H9 (cell line): ENCODE results near the gene NRIP3. TPM values are rescaled to one million over a fixed set of nuclear protein-coding genes. Genes with fewer than 3 reads are reported as not detected.

Experiments used
- DNase-seq: peaks from one replicate; pipeline ENCODE4 v3.0.0-alpha.2; 2017
- H2AFZ ChIP-seq: one replicate; pipeline ENCODE4 v1.6.1; 2013; ENCODE audit warnings: mild to moderate bottlenecking, low read length, control low read depth, moderate library complexity
- H2AK5ac ChIP-seq: 2 replicates; pipeline ENCODE4 v1.6.1; 2013; ENCODE audit warnings: low read length, control low read depth, mixed read lengths; ENCODE audit not compliant: insufficient read length
- H2BK120ac ChIP-seq: one replicate; pipeline ENCODE4 v1.6.1; 2013; ENCODE audit warnings: low read depth, mild to moderate bottlenecking, low read length, control low read depth, inconsistent platforms; ENCODE audit not compliant: poor library complexity, severe bottlenecking
- H2BK12ac ChIP-seq: 2 replicates; pipeline ENCODE4 v1.6.1; 2013; ENCODE audit warnings: low read length, control low read depth, mixed read lengths, low read depth; ENCODE audit not compliant: insufficient read length
- H2BK15ac ChIP-seq: 2 replicates; pipeline ENCODE4 v1.6.1; 2013; ENCODE audit warnings: low read depth, low read length, control low read depth
- H2BK20ac ChIP-seq: one replicate; pipeline ENCODE4 v1.6.1; 2013; ENCODE audit warnings: low read depth, mild to moderate bottlenecking, low read length, control low read depth, inconsistent platforms; ENCODE audit not compliant: poor library complexity, severe bottlenecking
- H2BK5ac ChIP-seq: 2 replicates; pipeline ENCODE4 v1.6.1; 2013; ENCODE audit warnings: low read length, control low read depth, mixed read lengths; ENCODE audit not compliant: insufficient read length
- H3K14ac ChIP-seq: 2 replicates; pipeline ENCODE4 v1.6.1; 2013; ENCODE audit warnings: low read length, control low read depth; ENCODE audit not compliant: insufficient read depth
- H3K18ac ChIP-seq: 2 replicates; pipeline ENCODE4 v1.6.1; 2013; ENCODE audit warnings: low read depth, mild to moderate bottlenecking, mixed read lengths, low read length, control low read depth; ENCODE audit not compliant: insufficient read length
- H3K23ac ChIP-seq: 2 replicates; pipeline ENCODE4 v1.6.1; 2013; ENCODE audit warnings: low read length, control low read depth, mixed read lengths, low read depth; ENCODE audit not compliant: insufficient read length
- H3K23me2 ChIP-seq: 2 replicates; pipeline ENCODE4 v1.6.1; 2013; ENCODE audit warnings: low read depth, mild to moderate bottlenecking, mixed read lengths, low read length, control low read depth; ENCODE audit not compliant: insufficient read length, poor library complexity, severe bottlenecking
- H3K27ac ChIP-seq: 2 replicates; pipeline ENCODE4 v1.5.1; 2013; ENCODE audit warnings: low read length, control low read depth, mixed read lengths, low read depth; ENCODE audit not compliant: insufficient read length
- H3K27me3 ChIP-seq: 2 replicates; pipeline ENCODE4 v1.6.1; 2013; ENCODE audit warnings: low read length, control low read depth, inconsistent platforms; ENCODE audit not compliant: insufficient read depth
- H3K4ac ChIP-seq: 2 replicates; pipeline ENCODE4 v1.6.1; 2013; ENCODE audit warnings: low read depth, mild to moderate bottlenecking, control low read depth, inconsistent platforms, low read length, moderate library complexity
- H3K4me1 ChIP-seq: 2 replicates; pipeline ENCODE4 v1.6.1; 2013; ENCODE audit warnings: low read length, control low read depth, inconsistent platforms; ENCODE audit not compliant: insufficient read depth
- H3K4me2 ChIP-seq: 2 replicates; pipeline ENCODE4 v1.6.1; 2013; ENCODE audit warnings: low read length, control low read depth, mixed read lengths; ENCODE audit not compliant: insufficient read length, insufficient read depth
- H3K56ac ChIP-seq: 2 replicates; pipeline ENCODE4 v1.6.1; 2013; ENCODE audit warnings: low read depth, mild to moderate bottlenecking, mixed read lengths, low read length, control low read depth; ENCODE audit not compliant: insufficient read length
- H3K79me1 ChIP-seq: 2 replicates; pipeline ENCODE4 v1.6.1; 2013; ENCODE audit warnings: low read depth, mild to moderate bottlenecking, moderate library complexity, low read length, control low read depth, inconsistent platforms; ENCODE audit not compliant: insufficient read depth, poor library complexity, severe bottlenecking
- H3K79me2 ChIP-seq: 2 replicates; pipeline ENCODE4 v1.6.1; 2013; ENCODE audit warnings: low read length, control low read depth, inconsistent platforms; ENCODE audit not compliant: insufficient read depth
- H3K9ac ChIP-seq: 2 replicates; pipeline ENCODE4 v1.6.1; 2013; ENCODE audit warnings: low read length, control low read depth, mixed read lengths; ENCODE audit not compliant: insufficient read length; ENCODE audit errors: extremely low read depth
- H3K9me3 ChIP-seq: one replicate; pipeline ENCODE4 v1.6.1; 2013; ENCODE audit warnings: low read depth, low read length, inconsistent platforms; ENCODE audit not compliant: control insufficient read depth
- H3T11ph ChIP-seq: one replicate; pipeline ENCODE4 v1.6.1; 2013; ENCODE audit warnings: mild to moderate bottlenecking, low read length, control low read depth, inconsistent platforms
- H4K20me1 ChIP-seq: one replicate; pipeline ENCODE4 v1.6.1; 2013; ENCODE audit not compliant: control insufficient read depth, insufficient read length, insufficient read depth
- H4K5ac ChIP-seq: 2 replicates; pipeline ENCODE4 v1.6.1; 2013; ENCODE audit warnings: low read depth, mild to moderate bottlenecking, mixed read lengths, low read length, control low read depth; ENCODE audit not compliant: insufficient read length
- H4K8ac ChIP-seq: replicated peaks from 2 replicates; pipeline ENCODE4 v1.6.1; 2013; ENCODE audit warnings: low read length, control low read depth, mixed read lengths, low read depth; ENCODE audit not compliant: insufficient read length
- H4K91ac ChIP-seq: 2 replicates; pipeline ENCODE4 v1.6.1; 2013; ENCODE audit warnings: low read depth, mild to moderate bottlenecking, moderate library complexity, mixed read lengths, low read length, control low read depth; ENCODE audit not compliant: insufficient read length
- H3K27ac Mint-ChIP-seq, 3 experiments: 2 replicates in 2 of 3; 3 replicates in 1 of 3; pipeline ENCODE4 v1.8.0; 2020 to 2021; ENCODE audit warnings: mixed read lengths in 3 of 3, mild to moderate bottlenecking in 1 of 3, moderate library complexity in 1 of 3
- H3K27me3 Mint-ChIP-seq: 2 replicates; pipeline ENCODE4 v1.8.0; 2021; ENCODE audit warnings: low read depth, mild to moderate bottlenecking, moderate library complexity, mixed read lengths
- H3K36me3 Mint-ChIP-seq, 3 experiments: 2 replicates in 2 of 3; 3 replicates in 1 of 3; pipeline ENCODE4 v1.8.0; 2020 to 2021; ENCODE audit warnings: low read depth in 3 of 3, mixed read lengths in 3 of 3; ENCODE audit not compliant: insufficient read depth in 1 of 3
- H3K4me1 Mint-ChIP-seq, 2 experiments: 2 replicates each; pipeline ENCODE4 v1.8.0; 2020; ENCODE audit warnings: mixed read lengths in 2 of 2
- H3K4me3 Mint-ChIP-seq, 2 experiments: 2 replicates in 1 of 2; 3 replicates in 1 of 2; pipeline ENCODE4 v1.8.0; 2020 to 2021; ENCODE audit warnings: mild to moderate bottlenecking in 2 of 2, mixed read lengths in 2 of 2, moderate library complexity in 1 of 2
- H3K9me3 Mint-ChIP-seq, 2 experiments: 2 replicates in 1 of 2; 3 replicates in 1 of 2; pipeline ENCODE4 v1.8.0; 2020; ENCODE audit warnings: mild to moderate bottlenecking in 2 of 2, mixed read lengths in 2 of 2, moderate library complexity in 1 of 2
- CTCF ChIP-seq: fragments of 200-600 bp; sonication (generic); conservative IDR thresholded peaks from 3 replicates; pipeline ENCODE4 v1.8.0; 2021; ENCODE audit warnings: antibody characterized with exemption, mild to moderate bottlenecking
- WGBS: extraction: QIAGEN DNeasy Blood & Tissue Kit; methylation state at CpG from one replicate; pipeline ENCODE4 v1.1.7; 2013; ENCODE audit warnings: missing lambda C conversion rate, low lambda C conversion rate, mixed read lengths; ENCODE audit not compliant: insufficient read length; ENCODE audit errors: extremely low coverage; 5-methylcytosine and 5-hydroxymethylcytosine counted together
- total RNA-seq: library from RNA; stranded (reverse); gene quantifications from 2 replicates; pipeline ENCODE4 v1.2.1, GENCODE V29; 2021

NRIP3 gene
- total RNA-seq, 1 experiment from 2014 or later = 4.2 TPM

- no peak overlapping the region for H3K4me3 Mint-ChIP-seq
These were observed 48.5 kb upstream of the NRIP3 start for GRCh38 chr11:9052316-9052715.

More at GRCh38 chr11:9052316-9052715, 48.5 kb upstream of the NRIP3 start:
- no CpG with 5 or more reads among the region's 3 CpGs for WGBS
- Histone ChIP-seq H3T11ph (no peak overlapping the region), H3K23ac (no peak overlapping the region), H3K18ac (no peak overlapping the region), H2BK20ac (no peak overlapping the region), H2AFZ (no peak overlapping the region), H3K4me1 (no peaks in the 10 kb centered on the region; the same call in 1 of the 2 replicates), H2BK120ac (no peak overlapping the region), H4K8ac (no peak overlapping the region), H3K79me2 (no peaks in the 10 kb centered on the region), H3K27ac (no peak overlapping the region), H4K20me1 (no peaks in the 10 kb centered on the region), H3K56ac (no peak overlapping the region), H3K9me3 (no peaks in the 10 kb centered on the region), H3K4ac (no peak overlapping the region), H3K4me2 (no peak overlapping the region), H3K14ac (no peak overlapping the region), H2BK12ac (no peak overlapping the region), H3K9ac (no peak overlapping the region), H4K91ac (no peak overlapping the region), H2BK5ac (no peak overlapping the region), H3K23me2 (no peaks in the 10 kb centered on the region), H3K79me1 (no peaks in the 10 kb centered on the region), H3K27me3 (no peaks in the 10 kb centered on the region), H2AK5ac (no peak overlapping the region), H4K5ac (no peak overlapping the region), H2BK15ac (no peak overlapping the region)
- Mint-ChIP-seq H3K9me3 (no peaks in the 10 kb centered on the region), H3K27me3 (no peaks in the 10 kb centered on the region), H3K4me1 (peaks cover 9 to 15% of the 10 kb centered on the region in 2 experiments), H3K27ac (peak overlapping the region in 1 of 3 experiments; percentile 57; a peak in 1 of 7 replicates), H3K36me3 (no peaks in the 10 kb centered on the region)
- no peak for DNase-seq
- no peak for TF ChIP-seq CTCF
